Measurements from ENCODE around the gene FAM20C. TPM values are rescaled to one million over a fixed set of nuclear protein-coding genes. Genes with fewer than 3 reads are reported as not detected.

The FAM20C gene
- total RNA-seq, 3 donors from 2014 or later (not counting 1 experiment from before 2014, with no cell fraction given): 1.2 to 8.6 (median 3.9) TPM

DNA sequence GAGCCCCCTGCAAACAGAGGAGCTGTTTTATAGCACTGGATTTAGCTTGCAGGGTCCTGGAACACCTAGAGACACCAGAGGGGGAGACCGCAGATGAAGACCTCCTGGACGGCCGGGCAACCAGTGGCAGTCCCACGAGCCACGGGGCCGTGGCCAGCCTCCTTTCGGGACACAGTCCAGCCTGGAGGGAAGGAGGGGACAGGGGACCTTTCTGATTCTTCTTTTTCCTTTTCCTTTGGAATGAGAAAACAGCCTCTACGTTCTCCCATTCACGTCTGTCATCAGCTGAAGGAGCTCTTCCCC, 35.4 kb upstream of the FAM20C start:
- H3K27ac Mint-ChIP-seq: no peak overlapping the region

DNA sequence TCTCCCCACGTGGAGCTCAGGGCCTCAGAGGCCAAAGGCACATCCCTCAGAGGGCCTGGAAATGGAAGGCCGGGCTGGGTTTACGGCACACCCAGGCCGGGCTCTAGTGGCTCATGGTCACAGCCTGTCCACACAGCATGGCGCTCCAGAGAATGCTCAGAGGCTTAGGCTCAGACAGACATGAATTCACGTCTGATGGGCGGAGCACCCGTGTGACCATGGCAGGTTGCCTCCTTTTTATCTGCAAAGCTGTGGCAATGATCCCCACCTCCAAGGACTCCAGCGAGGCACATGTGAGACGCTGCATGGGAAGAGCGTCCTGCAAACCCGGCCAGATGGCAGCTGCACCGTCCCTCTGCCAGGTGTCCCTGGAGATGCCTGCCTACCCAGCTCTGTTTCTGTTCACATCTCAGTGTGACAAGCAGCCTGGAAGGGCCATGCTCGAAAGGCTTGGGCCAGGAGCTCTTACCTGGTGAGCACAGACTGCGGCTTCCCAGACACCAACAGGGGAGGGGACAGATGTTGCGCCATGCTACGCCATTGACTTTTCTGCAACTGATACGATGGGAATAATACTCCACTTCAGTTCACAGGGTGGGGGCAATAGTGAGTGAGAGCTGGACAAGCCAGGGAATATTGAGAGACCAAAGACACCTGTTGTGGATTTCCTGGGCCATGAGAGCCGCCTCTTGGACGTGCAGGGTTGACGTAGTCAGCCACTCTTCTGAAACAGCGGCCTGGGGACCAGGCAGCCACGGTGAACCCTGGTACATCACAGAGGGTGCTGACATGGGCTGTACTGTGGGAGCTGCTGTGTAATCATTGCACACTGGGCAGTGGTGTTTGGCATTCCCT, 34.4 kb upstream of the FAM20C start:
- 87% methylated on average over 23 of the region's 23 CpGs for WGBS (ENCODE audit: insufficient coverage)
- Mint-ChIP-seq H3K27ac (no peak overlapping the region), H3K27me3 (ENCODE audit: low read depth in 2 of 2) (peaks cover 0 to 6% of the 10 kb centered on the region in 2 donors), H3K4me1 (no peaks in the 10 kb centered on the region), H3K36me3 (no peaks in the 10 kb centered on the region), H3K9me3 (no peaks in the 10 kb centered on the region), H3K4me3 (no peak overlapping the region)
- TF ChIP-seq, protein P1, sequence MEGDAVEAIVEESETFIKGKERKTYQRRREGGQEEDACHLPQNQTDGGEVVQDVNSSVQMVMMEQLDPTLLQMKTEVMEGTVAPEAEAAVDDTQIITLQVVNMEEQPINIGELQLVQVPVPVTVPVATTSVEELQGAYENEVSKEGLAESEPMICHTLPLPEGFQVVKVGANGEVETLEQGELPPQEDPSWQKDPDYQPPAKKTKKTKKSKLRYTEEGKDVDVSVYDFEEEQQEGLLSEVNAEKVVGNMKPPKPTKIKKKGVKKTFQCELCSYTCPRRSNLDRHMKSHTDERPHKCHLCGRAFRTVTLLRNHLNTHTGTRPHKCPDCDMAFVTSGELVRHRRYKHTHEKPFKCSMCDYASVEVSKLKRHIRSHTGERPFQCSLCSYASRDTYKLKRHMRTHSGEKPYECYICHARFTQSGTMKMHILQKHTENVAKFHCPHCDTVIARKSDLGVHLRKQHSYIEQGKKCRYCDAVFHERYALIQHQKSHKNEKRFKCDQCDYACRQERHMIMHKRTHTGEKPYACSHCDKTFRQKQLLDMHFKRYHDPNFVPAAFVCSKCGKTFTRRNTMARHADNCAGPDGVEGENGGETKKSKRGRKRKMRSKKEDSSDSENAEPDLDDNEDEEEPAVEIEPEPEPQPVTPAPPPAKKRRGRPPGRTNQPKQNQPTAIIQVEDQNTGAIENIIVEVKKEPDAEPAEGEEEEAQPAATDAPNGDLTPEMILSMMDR (IDR thresholded peaks at IDR 0.05): no peak
- ATAC-seq (no peak), DNase-seq (no peak)
- H3K4me3 ChIP-seq (ENCODE audit: low read length): no peak overlapping the region
- no peaks in the 10 kb centered on the region for H3K27me3 ChIP-seq (ENCODE audit: control insufficient read depth, insufficient read depth, low read length)
- no peaks in the 10 kb centered on the region for H3K4me1 ChIP-seq (ENCODE audit: control insufficient read depth, insufficient read depth, low read length)
- intact Hi-C loops (cut with micrococcal nuclease): no loop called here
- H3K27ac ChIP-seq (ENCODE audit: low read length): no peak overlapping the region
- H3K9me3 ChIP-seq (ENCODE audit: control insufficient read depth, insufficient read depth, low read length): peaks cover 4% of the 10 kb centered on the region
- no peaks in the 10 kb centered on the region for H3K36me3 ChIP-seq (ENCODE audit: control insufficient read depth, insufficient read depth, low read length)

More for the DNA sequence above, 35.4 kb upstream of the FAM20C start:
- Histone ChIP-seq H3K4me1 (ENCODE audit: control insufficient read depth, insufficient read depth, low read length) (no peaks in the 10 kb centered on the region), H3K27me3 (ENCODE audit: control insufficient read depth, insufficient read depth, low read length) (no peaks in the 10 kb centered on the region), H3K9me3 (ENCODE audit: control insufficient read depth, insufficient read depth, low read length) (peaks cover 4% of the 10 kb centered on the region), H3K36me3 (ENCODE audit: control insufficient read depth, insufficient read depth, low read length) (no peaks in the 10 kb centered on the region), H3K27ac (ENCODE audit: low read length) (no peak overlapping the region), H3K4me3 (ENCODE audit: low read length) (no peak overlapping the region)
- ATAC-seq (no peak), DNase-seq (no peak)
- 90% methylated on average over 9 of the region's 9 CpGs for WGBS (ENCODE audit: insufficient coverage)
- H3K27me3 Mint-ChIP-seq (ENCODE audit: low read depth in 2 of 2): no peaks in the 10 kb centered on the region
- no peaks in the 10 kb centered on the region for H3K9me3 Mint-ChIP-seq
- H3K4me1 Mint-ChIP-seq: no peaks in the 10 kb centered on the region
- no peaks in the 10 kb centered on the region for H3K36me3 Mint-ChIP-seq
- intact Hi-C loops (cut with micrococcal nuclease): no loop called here
- TF ChIP-seq, protein P1 (IDR thresholded peaks at IDR 0.05): no peak
- H3K4me3 Mint-ChIP-seq: no peak overlapping the region

DNA sequence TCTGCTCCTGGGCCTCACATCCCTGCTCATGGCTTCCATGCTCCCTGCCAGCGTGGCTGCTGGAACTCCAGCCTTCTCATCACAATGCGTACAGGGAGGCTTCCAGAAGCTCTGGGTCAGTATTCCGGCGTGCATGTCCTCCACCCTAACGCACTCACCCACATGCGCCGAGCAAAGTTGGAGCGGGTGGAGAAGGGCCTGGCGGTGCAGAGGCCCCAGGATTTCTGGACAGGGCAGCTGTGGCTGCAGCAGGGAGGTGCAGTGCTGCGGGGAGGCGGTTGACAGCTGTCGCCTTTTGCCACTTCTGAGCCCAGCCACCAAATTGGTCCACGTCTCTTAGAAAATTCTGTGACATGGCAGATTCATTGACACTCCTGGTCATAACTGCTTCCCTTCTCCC, 33.6 kb upstream of the FAM20C start:
- no peaks in the 10 kb centered on the region for H3K27me3 ChIP-seq (ENCODE audit: control insufficient read depth, insufficient read depth, low read length)
- Mint-ChIP-seq H3K4me3 (no peak overlapping the region), H3K9me3 (no peaks in the 10 kb centered on the region), H3K4me1 (no peaks in the 10 kb centered on the region), H3K36me3 (no peaks in the 10 kb centered on the region), H3K27ac (no peak overlapping the region), H3K27me3 (ENCODE audit: low read depth in 2 of 2) (peaks cover 0 to 14% of the 10 kb centered on the region in 2 donors)
- TF ChIP-seq, protein P1 (IDR thresholded peaks at IDR 0.05): no peak
- H3K36me3 ChIP-seq (ENCODE audit: control insufficient read depth, insufficient read depth, low read length): no peaks in the 10 kb centered on the region
- DNase-seq (no peak), ATAC-seq (no peak)
- H3K9me3 ChIP-seq (ENCODE audit: control insufficient read depth, insufficient read depth, low read length): peaks cover 4% of the 10 kb centered on the region
- no peak overlapping the region for H3K27ac ChIP-seq (ENCODE audit: low read length)
- WGBS (ENCODE audit: insufficient coverage): 91% methylated on average over 13 of the region's 13 CpGs
- intact Hi-C loops (cut with micrococcal nuclease): no loop called here
- H3K4me3 ChIP-seq (ENCODE audit: low read length): no peak overlapping the region
- no peaks in the 10 kb centered on the region for H3K4me1 ChIP-seq (ENCODE audit: control insufficient read depth, insufficient read depth, low read length)

Data from natural killer cell (primary cell).